Inflammatory macrophage treated with lipopolysaccharide for 4 hours (primary cell): ENCODE data around the gene SORCS2.

Source experiments
- DNase-seq: peaks from one replicate; pipeline ENCODE4 v3.0.0-alpha.2; 2020

Gene SORCS2

DNA sequence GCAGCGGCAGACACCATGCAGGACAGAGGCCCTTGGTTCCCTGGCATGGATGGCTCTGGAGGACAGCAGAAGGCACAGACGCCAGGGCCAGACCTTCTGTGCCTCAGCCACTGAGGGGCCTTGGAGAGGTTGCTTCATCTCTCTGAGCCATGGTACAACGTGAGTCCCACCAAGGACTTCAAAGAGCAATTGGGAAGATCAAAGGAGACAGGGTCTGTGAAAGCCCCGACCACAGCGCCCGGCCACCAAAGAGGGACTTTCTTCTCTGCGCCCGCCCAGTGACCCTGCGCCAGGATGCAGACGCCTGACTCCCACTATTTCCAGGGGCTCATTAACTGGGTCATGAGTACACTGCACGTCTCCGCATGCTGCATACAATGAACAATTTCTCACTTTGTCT is 573.3 kb downstream of the SORCS2 start:
- DNase-seq: no peak

DNA sequence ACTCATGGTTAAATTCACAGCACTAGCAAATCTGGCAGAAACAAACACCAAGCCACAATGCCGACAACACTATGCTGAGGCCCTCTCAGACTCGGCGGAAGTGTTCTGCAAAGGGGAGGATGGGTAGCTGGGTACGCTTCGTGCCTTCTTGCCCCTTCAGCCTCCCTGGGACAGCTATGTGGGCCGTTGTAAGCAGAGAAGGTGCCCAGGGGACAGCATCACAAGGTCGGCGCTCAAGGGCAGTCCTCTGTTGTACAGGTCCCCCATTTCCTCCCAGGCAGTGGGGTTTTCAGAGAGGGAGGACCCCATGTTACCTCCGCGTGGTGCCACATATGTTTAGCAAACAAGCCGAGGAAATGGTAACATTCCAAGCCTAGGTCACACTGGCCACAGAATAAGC is 573.7 kb downstream of the SORCS2 start:
- no peak for DNase-seq

DNA sequence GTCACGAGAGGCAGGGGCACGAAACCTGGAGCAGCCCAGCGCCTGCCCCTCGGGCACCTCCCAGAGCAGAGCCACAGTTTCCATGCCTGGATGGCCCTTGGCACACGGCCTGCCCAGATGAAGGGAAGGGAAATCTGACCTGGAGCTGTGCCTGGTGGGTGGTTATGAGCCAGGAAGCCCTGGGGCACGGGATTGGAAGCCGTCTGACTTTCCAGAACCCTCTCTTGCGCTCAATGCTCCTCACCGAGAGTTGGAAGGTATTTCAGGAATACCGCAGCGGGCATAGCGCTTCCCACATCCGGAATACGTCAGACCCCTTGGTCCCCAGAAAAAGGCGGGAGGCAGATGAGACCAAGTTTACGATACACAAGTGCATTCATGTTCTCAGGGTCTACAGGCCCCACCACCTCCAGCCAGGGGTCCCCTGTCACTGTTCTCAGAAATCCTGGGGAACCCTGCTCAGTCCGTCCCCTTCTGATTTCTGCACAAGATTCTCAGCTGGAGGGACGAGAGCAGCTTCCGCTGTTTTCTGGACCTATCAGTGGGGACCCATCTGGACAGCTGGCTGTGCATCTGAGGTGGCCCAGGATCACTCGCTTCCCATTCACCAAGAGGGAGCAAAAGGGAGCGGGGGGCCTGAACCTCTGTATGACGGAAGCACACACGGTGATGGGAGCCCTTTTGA is 574.5 kb downstream of the SORCS2 start:
- DNase-seq: no peak

DNA sequence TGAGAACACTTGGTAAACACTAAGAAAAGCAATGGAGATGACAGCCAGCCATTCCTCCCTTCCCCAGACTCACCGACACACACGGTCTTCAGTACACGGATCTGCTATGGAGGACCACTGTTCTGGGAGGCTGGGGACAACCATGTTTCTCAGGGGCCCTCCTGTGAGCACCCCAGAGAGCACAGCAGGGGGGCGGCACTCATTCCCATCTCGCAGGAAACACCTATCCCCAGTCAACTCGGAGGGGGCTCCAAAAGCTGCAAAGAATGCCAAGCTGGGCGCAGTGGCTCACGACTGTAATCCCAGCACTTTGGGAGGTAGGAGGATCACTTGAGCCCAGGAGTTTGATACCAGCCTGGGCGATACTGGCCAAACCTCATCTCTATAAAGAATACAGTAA is 575.2 kb downstream of the SORCS2 start:
- no peak for DNase-seq

DNA sequence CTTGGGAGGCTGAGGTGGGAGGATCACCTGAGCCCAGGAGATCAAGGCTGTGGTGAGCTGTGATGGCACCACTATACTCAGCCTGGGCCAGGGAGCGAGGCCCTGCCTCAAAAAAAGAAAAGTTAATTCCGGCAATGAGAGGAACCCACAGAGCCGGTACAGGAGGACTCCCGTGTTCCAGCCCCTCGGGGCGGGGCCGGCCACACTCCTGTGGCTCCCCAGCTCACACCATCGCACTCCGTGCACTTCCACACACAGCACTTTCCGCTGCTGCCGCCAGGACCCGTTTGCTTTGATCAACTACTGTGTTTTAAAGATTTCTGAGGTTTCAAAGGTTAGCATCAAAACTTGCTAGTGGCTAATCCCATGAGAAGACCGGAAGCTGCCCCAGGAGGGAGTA is 575.6 kb downstream of the SORCS2 start:
- DNase-seq: no peak

DNA sequence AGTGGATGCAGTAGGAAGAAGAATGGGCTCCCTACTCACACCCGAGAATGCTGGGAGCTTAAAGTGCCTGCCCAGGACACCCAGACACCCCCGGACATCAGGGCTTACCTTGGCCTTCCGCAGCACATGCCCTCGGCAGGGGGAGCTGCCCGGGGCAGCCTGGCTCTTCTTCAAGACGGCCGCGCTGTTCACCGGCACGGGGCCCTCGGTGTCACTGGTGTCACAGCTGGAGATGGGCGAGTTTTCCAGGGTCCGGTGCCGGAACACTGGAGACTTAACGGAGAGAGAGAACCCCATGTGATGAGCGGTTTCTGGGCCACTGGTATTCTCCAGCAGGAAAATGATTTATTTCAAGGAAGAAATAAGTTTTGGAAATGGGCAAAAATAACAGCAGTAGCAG is 576.4 kb downstream of the SORCS2 start:
- no peak for DNase-seq

DNA sequence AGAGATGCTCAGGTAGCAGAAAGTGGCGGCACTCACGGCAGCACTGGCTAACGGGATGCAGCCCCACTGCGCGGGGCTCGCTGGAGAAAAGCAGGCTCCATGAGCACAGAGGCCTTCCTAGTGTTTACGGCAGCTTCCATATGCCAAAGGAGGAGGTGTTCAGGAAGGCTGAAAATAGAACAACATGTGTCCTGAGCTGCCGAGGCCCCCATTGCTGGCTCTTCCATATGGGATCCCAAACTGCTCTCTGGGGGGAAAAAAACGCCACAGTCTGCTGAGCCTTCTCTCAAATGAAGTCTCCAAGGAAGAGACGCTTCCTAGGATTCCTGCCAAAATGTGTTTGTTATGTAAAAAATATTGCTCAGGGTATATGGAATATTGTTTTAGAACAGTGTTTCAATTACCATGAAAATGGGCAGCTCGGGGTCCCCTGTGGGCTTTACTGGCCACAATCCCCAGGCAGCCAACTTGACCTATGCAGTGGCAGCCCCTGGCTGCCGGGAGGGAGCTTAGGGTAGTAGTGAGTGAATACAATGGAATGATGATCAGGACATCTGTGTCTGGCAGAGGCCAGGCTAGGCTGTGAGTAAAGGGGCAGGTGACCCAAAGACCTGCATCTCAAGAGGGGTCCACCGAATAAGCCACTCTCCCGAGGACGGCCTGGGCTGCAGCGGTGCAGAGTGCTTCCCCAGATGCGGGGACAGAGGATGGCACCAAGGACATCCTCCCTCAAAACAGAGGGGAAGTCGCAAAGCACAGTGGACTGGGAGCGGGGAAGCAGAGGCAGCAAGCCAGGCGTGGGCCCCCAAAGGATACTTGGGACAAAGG is 577.3 kb downstream of the SORCS2 start:
- no peak for DNase-seq

DNA sequence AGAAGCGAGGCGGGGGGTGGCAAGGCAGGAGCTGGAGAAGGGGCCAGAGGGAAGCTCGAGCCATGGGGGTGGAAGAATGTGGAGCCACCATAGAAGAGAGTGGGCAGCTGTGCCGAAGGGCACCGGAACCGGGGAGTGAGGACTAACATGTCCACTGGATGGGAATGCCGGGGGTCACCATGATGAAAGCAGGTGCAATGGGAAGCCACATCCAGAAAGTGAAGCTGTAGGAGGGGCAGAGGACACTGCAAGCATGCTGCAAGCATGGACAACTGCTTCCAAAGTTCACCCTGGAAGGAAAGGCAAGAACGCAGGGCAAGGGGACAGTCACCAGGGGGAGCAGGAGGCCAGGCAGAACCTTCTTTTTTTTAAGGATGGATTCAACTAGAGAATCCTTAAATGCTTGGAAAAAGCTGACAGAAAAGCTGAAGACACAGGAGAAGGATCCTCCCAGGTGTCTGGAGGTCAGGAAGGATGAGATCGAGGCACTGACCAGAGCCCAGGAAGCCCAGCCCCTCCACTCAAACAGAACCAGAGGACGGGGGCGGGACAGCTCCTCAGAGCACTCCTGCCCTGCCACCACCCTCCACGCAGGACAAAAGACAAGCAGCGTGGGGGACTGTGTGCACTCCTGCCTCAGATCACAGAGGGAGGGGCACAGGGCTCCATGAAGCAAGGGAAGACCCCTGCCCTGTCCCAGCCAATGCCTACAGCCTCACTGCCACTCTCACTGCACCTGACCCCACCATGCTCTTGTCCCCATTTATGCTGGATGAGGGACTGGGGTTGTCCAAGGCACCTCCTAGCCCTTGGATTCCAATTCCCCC is 578.1 kb downstream of the SORCS2 start:
- DNase-seq: no peak

DNA sequence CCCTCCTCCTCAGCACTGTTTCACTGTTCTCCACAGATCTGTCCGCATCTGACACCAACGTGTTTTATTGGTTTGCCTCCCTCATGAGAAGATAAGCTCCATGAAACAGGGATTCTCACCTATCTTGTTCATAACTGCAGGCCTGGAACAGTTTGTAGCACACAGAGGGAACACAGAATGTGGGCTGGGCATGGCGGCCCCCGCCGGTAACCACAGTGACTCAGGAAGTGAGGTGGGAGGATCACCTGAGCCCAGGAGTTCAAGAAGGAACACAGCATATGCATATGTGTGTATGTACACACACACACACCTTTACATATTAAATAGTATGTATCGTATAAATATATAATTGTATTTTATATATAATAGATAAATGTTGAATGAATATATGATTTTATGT is 578.7 kb downstream of the SORCS2 start:
- DNase-seq: no peak

DNA sequence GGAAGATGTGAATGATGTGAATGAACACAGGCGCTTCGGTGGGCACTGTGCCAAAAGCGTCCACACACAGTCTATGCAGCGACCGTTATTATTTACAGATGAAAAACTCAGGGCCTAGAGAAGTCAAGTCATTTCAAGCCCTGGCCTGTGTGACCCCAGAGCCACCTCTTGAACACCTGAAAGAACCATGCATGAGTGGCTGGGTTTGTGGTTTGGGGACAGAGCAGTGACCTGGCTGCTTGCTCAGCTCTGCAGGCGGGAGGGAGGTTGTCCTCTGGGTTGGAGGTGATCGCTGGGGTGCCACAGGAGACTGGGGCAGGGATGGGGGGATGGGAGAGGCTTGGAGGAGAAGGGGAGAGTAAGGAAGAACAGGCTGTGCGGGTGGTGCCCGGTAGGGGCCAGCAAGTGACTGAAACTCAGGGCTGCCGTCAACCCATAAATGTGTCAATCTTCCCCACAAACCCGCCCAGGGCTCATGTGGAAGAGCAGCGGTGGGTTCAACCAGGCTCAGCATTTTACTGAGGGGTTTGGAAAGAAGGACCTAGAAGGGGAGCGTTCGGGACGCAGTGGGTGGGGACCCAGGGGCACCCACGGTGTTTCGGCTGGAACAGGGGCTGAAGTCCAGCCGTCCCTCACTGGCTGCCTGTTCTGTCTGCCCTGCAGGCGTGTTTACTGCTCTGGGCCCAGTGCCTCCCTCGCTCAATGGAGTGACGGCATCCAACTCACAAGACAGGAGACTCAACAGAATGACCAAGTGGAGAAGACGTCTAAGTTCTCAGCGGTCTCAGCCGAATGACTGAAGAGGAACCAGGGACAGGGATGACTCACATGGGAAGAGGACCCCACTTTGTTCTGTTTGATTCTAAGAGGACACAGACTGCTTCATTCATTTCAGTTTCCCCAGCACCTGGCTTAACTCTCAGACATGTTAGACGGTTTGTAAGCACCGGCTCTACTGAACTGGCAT is 579.5 kb downstream of the SORCS2 start:
- no peak for DNase-seq

DNA sequence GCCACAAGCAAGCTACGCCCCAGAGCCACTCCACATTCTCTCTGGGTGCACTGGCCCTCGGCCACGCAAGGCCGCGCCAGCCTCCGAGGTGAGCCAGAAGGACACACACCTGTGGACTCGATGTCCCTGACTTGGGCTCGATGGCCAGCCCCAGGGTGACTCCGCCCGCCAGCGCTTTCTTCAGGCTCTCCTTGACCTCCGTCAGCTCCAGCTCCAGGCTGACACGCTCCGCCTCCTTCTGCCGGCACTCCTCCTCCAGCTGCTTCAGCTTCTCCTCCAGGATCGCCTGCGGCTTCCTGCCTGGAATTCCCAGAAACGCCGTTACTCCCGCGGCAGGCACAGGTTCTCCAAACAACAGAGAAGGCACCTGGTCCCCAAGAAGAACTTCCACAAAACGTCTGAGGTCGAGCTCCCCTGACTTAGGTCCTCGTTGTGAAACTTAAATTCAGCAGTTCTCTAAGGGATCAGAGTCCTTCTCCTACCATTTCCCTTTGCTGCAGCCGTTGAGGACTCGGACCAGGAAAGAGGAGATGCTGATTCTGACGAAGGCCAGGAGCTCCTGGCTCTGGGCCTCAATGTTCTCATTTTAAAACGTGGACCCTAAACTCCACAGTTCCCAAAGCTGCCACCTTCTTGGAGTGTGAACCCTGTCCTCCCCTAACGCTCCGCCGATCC is 580.5 kb downstream of the SORCS2 start:
- DNase-seq: no peak

DNA sequence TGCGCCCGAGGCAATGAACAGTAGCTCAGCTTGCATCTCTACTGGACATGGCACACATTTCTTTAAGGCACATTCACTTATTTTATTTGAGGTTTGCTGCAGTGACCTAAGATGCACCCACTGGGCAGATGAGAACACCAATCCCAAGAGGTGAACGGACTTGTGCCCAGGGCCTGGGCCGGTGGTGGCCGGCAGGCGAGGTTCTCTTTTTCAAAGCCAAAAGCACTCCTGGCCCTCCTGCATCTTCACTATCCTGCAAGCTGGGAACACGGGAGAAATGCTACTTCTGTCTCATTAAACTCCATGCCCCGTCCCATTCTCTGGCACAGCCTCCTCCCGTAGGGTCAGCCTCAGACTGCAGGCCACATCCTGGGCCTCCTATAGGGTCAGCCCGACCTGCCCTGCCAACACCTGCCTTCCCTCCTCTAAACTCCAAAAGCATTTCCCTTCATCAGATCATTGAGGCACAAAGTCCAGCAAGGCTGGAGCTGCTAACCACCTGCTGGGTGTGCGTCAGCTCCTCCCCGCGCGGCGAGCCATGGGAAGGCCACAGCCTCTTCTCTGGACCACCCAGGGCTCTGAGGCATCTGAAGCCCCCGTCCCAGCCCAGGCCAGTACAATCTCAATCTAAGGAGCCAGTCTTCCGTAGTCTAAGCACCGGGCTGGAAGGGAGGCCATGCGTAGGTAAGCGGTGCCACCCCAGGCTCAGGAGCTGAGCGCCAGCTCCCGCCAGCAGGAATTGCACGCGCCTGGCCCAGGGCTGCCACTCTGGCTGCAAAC is 581.3 kb downstream of the SORCS2 start:
- DNase-seq: no peak

DNA sequence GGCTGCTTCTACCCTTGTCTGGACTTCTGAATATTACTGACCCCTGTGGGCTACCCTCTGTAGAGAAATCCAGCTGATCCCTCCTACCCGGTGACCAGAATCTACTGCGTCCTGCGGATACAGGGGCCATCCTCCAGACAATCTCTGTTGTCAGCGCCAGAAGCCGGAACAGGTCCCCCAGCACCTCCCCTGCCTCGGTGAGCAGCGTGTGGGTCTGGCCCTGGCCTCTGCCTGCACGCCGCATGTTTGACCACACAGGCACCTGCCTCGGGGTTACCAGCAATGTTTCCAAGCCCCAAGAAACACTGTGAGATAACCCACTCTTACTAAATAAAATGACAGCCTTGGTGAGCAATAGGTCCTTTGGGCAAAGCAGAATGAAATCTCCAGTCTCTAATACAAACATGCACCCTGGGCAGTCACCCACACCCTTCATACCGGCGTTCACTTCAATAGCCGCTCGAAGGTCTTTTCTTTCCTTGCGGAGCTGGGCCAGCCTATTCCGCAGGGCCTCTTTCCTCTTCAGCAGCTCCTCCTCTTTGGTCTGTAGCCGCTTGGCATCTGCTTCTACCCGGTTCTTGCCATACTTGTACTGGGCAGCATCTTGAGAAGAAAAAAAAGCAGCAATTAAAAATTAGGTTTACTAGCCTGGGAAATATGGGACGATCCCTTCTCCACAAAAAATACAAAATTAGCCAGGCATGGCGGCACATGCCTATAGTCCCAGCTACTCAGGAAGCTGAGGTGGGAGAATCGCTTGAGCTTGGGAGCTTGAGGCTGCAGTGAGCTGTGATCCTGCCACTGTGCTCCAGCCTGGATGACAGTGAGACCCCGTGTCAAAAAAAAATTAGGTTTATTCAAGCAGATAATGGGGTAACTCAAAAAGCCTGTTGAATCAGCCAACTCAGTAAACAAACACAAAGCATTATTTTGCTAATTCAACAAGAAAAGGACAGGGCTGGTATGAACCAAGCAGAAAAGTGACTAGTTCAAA is 582.3 kb downstream of the SORCS2 start:
- no peak for DNase-seq

DNA sequence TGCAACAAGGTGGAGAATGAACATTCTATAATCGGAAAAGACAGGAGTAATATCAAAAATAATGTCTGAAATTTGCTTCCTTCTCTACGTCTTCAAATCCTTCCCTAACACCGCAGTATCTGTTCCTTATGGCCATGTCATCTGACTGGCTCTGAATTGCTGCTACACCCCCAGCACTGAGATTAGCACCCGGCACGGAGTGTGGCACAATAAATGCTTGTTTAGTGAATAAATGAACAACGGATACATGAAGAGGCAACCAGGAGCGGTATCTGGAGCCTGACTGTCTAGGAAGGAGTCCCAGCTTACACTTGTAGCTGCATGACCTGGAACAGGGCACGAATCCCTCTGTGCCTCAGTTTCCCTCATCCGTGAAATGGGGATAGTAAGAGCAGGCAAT is 583.1 kb downstream of the SORCS2 start:
- DNase-seq: no peak

DNA sequence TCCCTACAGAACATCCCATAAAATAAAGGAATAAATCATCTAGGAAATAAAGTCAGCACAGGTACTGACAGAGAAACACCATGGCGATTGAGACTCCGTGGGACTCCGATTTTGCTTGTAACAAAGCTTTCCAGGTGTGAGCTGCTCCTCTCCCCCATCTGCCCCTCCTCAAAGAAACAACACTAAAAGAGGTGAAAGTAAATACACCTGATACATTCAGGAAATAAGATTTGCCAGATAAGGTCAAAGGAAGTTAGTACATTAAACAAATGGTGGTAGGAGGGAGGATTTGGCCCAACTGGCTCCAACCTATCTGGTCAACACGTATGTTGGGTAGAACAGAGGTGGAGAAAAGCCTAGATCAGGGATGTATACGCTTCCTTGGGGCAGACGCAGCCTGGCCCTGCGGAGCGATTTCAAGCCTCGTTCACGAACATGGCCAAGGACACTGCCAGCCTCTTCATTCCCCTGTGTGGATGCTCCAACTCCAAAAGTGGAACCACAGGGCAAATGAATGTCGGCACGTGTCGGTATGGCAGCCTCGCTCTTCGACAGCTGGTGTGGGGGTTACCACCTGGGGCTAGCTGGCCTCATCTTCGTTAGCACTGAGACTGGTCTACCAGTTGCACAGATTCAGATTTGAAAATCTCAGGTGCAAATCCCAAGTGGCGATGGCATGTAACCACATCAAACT is 584.8 kb downstream of the SORCS2 start:
- DNase-seq: no peak

DNA sequence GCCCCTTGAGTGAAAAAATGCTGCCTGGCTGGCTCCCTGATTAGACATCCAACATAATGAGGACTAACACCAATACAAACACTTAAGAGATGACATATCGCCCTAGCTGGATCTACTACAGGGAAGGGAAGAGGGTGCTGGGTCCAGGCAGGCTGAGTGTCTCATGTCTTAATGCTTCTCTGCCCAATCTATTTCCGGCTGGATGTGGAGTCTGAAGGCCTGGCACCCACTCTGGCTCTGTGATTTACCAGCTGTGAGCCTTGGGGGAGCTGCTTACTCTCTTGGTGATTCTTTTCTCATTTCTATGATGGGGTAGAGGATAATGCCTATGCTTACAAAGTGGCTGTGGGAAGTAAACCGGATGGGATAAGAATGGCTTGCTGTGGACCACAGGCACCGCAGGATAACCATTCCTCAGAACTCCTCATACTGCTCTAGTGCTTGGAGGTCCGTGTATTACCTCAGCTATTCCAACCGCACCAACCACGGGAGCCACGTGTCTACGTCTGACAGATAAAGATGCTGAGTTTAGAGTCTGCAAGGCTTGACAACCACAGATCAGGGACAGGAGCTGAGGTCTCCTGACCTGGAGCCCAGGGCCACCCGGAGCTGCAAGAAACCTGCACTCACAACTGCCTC is 585.7 kb downstream of the SORCS2 start:
- no peak for DNase-seq

DNA sequence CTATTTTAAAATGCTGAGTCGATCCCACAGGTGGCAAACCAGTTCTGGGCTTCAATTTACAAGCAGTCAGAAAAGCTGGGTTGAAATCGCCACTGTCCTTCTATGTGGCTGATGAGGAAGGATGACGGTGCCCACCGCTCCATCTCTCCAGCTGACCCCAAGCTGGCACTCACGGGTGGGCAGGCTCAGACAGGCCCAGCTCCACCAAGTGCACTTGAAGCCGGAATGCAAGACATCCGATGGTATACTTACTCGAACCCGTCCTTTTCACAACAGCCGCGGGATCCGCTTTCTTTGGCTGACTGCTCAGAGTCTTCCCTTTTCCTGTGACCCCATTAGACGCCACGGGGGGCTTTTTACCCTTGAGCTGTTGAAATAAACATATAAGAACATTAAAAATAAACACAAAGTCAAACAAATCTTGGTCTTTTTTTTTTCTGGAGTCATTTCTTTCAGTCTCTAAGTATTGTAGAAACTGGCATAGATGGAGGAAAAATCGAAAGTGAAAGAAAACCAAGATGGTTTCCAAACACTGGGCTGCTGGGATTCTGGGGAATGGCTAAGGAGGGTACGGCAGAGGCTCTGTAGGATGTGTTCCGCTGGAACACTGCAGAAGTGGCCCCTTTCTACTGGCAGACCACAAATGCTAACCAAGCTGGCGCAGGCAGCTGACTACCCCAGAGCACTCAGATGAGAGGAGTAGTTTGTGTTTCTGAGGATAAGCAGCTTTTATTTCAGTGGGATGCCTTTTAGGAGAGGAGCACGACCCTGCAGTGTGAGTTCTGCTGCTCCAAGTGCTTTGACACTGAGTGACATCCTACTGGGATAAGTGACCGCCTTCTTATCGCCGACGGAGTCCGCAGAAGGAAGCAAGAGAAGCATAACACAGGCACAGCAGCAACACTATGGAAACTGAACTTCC is 586.4 kb downstream of the SORCS2 start:
- DNase-seq: no peak

DNA sequence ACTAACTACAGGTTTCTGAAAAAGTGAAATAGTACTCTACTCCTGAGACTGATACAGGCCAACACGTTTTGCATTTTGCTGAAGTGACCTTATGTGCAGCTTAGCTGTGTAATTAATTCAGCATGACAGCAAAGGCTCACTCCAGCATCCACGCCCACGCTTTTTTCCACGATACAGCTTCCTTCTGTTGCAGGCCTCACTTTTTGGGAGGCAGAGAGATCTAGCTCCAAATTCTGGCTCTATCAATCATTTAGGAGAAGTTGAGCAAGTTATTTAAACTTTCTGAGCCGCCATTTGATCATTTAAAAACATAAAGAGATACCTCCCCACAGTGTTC is 587.1 kb downstream of the SORCS2 start:
- no peak for DNase-seq
